Calu3 (cell line): ENCODE results near the gene RRP12. TPM values are rescaled to one million over a fixed set of nuclear protein-coding genes. Genes with fewer than 3 reads are reported as not detected.

Experiments used
- BruUV-seq: library from RNA; stranded (reverse); fragments of 400-500 nt; replicated peaks from 2 replicates; lab custom pipeline; 2021; lab: Mats Ljungman, UMichigan
- CTCF ChIA-PET: fragments of 300-600 bp; sonication (Branson Sonifier 250); formaldehyde crosslinking; loops from one replicate; lab custom pipeline; 2022; ENCODE audit warnings: antibody characterized with exemption; lab: Charles Lee
- DNase-seq: peaks from one replicate; pipeline ENCODE4 v3.0.0; 2022
- H3K27ac Mint-ChIP-seq: one replicate; pipeline ENCODE4 v1.8.0; 2022; ENCODE audit warnings: mixed read lengths; ENCODE audit not compliant: unreplicated experiment
- H3K27me3 Mint-ChIP-seq: one replicate; pipeline ENCODE4 v1.8.0; 2022; ENCODE audit warnings: mixed read lengths; ENCODE audit not compliant: unreplicated experiment
- H3K36me3 Mint-ChIP-seq: one replicate; pipeline ENCODE4 v1.8.0; 2022; ENCODE audit warnings: mild to moderate bottlenecking, moderate library complexity, mixed read lengths; ENCODE audit not compliant: insufficient read depth, unreplicated experiment
- H3K4me1 Mint-ChIP-seq: one replicate; pipeline ENCODE4 v1.8.0; 2022; ENCODE audit warnings: mild to moderate bottlenecking, low read depth, mixed read lengths; ENCODE audit not compliant: unreplicated experiment
- H3K4me3 Mint-ChIP-seq: one replicate; pipeline ENCODE4 v1.8.0; 2022; ENCODE audit warnings: mild to moderate bottlenecking, low read depth, moderate library complexity, mixed read lengths; ENCODE audit not compliant: unreplicated experiment
- H3K9me3 Mint-ChIP-seq: one replicate; pipeline ENCODE4 v1.8.0; 2022; ENCODE audit warnings: low read depth, mixed read lengths; ENCODE audit not compliant: unreplicated experiment
- intact Hi-C: fragments of 100-400 bp; cut with micrococcal nuclease; formaldehyde crosslinking; loops from one replicate; pipeline ENCODE4 v1.10.0; 2022; ENCODE audit not compliant: unreplicated experiment
- total RNA-seq: library from RNA; stranded (reverse); gene quantifications from 2 replicates; pipeline ENCODE4 v1.2.3, GENCODE V29; 2022
- TF ChIP-seq, protein P1 (sequence below): fragments of 200-600 bp; IDR thresholded peaks from one replicate; pipeline ENCODE4 v1.8.0; 2022; ENCODE audit warnings: antibody characterized with exemption; ENCODE audit not compliant: unreplicated experiment

RRP12 gene
- total RNA-seq, 1 experiment from 2014 or later, result 52.6 TPM

DNA sequence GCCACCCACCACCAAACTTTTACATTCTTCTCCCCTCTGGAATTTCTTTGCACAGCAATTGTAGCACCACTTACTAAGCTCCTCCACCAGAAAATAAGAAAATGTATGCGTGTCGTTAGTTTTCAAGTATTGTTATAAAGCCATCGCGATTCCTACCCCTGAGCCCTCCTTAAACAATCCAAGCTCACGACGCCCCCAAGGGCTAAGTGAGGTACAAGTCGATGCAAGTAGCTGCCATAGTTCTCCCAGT lies 67.9 kb downstream of the RRP12 start:
- CTCF ChIA-PET, result interaction anchor here (1.5 to 2.3 kb wide), 2 partner anchors 42 to 55 kb away, joined by 8 read pairs; partner anchors contain the start of gene ARHGAP19
- TF ChIP-seq, protein P1, sequence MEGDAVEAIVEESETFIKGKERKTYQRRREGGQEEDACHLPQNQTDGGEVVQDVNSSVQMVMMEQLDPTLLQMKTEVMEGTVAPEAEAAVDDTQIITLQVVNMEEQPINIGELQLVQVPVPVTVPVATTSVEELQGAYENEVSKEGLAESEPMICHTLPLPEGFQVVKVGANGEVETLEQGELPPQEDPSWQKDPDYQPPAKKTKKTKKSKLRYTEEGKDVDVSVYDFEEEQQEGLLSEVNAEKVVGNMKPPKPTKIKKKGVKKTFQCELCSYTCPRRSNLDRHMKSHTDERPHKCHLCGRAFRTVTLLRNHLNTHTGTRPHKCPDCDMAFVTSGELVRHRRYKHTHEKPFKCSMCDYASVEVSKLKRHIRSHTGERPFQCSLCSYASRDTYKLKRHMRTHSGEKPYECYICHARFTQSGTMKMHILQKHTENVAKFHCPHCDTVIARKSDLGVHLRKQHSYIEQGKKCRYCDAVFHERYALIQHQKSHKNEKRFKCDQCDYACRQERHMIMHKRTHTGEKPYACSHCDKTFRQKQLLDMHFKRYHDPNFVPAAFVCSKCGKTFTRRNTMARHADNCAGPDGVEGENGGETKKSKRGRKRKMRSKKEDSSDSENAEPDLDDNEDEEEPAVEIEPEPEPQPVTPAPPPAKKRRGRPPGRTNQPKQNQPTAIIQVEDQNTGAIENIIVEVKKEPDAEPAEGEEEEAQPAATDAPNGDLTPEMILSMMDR, result no peak
- DNase-seq, result peak; percentile 22
- intact Hi-C loops, result loop anchor here (2.0 kb wide), 1 partner anchor 54 kb away; no protein-coding TSS in a partner anchor
- H3K27me3 Mint-ChIP-seq, result no peaks in the 10 kb centered on the region
- H3K4me1 Mint-ChIP-seq, result peaks cover 34% of the 10 kb centered on the region
- BruUV-seq, result no TSS peak
- H3K9me3 Mint-ChIP-seq, result no peaks in the 10 kb centered on the region
- peak overlapping the region; percentile 82 for H3K4me3 Mint-ChIP-seq
- peaks cover 23% of the 10 kb centered on the region for H3K36me3 Mint-ChIP-seq
- peak overlapping the region; percentile 58 for H3K27ac Mint-ChIP-seq

DNA sequence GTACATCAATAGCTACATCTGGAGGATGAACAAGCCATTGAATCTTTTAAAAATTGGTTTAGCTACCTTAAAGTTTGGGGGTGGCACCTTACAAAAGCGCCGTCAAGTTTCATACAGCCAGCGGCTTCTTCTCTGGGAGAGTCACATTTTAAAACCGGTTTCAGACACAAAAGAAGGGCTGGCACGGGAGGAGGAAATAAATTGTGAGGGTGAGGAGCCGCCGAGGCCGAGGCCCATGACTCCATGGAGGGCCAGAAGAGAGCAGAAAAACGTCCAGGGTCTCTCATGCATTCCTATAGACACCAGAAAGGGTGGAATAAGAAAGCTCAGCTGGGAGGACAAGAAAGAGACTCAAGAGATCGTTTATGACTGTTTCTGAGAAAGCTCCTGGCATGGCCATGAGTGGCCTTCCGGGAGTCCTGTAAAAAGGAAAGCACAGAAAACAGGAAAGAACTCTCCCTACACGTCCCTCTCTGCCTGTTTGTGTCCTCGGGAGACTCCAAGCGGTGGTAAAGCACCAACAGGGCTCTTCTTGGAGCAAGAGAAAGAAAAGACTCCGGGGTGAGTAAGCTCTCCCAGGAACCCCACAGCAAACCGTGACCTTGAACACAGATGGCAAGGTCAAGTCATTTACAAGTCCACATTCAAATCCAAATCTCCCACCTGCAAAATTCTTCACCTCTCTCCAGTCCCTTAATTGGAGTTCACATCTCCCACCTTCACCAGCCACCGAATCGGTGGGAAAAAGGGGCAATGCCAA lies 68.4 kb downstream of the RRP12 start:
- DNase-seq, result peak; percentile 38
- Mint-ChIP-seq H3K4me3 (peak overlapping the region; percentile 82), H3K36me3 (peaks cover 28% of the 10 kb centered on the region), H3K27me3 (no peaks in the 10 kb centered on the region), H3K4me1 (peaks cover 39% of the 10 kb centered on the region), H3K27ac (peak overlapping the region; percentile 58), H3K9me3 (no peaks in the 10 kb centered on the region)
- CTCF ChIA-PET, result interaction anchor here (0.6 to 2.3 kb wide), 3 partner anchors 36 to 54 kb away, joined by 5 to 8 read pairs (median 8); partner anchors contain the start of gene ARHGAP19
- intact Hi-C loops, result loop anchor here (2.0 kb wide), 1 partner anchor 54 kb away; no protein-coding TSS in a partner anchor
- BruUV-seq, result TSS peak; percentile 85
- TF ChIP-seq, protein P1, result no peak

DNA sequence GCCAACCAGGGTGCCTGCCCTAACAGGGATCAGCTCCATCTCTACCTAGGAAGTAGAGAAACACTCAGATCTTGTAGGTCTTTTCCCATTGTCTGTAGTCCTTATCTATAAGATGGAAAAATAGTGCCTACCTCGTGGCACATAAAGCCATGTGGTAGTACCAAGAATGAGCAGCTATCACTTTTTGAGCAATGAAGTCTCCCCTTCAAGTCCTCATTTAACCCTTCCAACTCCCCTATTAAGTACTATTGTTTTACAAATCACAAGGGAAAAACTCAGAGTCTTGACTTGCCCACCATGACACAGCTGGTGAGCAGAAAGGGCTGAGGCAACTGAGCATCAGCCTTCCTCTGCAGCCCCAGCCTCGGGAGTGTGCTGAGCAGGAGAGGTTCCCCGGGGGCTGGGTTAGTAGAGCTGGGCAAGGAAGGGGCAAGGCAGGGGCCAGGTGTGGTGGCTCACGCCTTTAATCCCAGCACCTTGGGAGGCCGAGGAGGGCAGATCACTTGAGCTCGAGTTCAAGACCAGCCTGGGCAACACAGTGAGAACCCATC lies 69.9 kb downstream of the RRP12 start:
- Mint-ChIP-seq H3K27me3 (no peaks in the 10 kb centered on the region), H3K36me3 (peaks cover 30% of the 10 kb centered on the region), H3K4me3 (no peak overlapping the region), H3K27ac (no peak overlapping the region), H3K4me1 (peaks cover 44% of the 10 kb centered on the region), H3K9me3 (no peaks in the 10 kb centered on the region)
- BruUV-seq, result no TSS peak
- intact Hi-C loops, result no loop called here
- TF ChIP-seq, protein P1, result no peak
- CTCF ChIA-PET, result interaction anchor here (0.6 to 0.9 kb wide), 2 partner anchors 25 to 53 kb away, joined by 3 read pairs; no protein-coding TSS in a partner anchor
- DNase-seq, result no peak

DNA sequence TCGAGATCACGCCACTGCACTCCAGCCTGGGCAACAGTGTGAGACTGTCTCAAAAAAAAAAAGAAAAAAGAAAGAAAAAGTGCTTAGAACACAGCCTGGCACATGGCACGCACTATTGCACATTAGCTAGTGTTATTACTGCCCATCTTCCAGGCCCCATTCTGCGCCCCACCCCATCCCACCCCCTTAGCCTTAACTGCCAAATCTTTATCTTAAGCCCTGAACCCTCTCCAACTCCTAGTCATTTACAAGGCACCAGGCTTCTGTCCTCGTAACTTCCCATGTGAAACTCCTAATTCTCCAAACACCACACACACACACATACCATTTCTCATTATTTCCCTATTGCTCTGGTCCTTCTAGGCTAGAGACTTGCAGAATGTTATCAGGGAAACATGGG lies 71.4 kb downstream of the RRP12 start:
- TF ChIP-seq, protein P1, result no peak

More for the DNA sequence above, 71.4 kb downstream of the RRP12 start:
- DNase-seq, result no peak
- no TSS peak for BruUV-seq
- CTCF ChIA-PET, result interaction anchor here (1.4 kb wide), 1 partner anchor 51 kb away, joined by 3 read pairs; no protein-coding TSS in a partner anchor
- peaks cover 50% of the 10 kb centered on the region for H3K4me1 Mint-ChIP-seq
- H3K9me3 Mint-ChIP-seq, result no peaks in the 10 kb centered on the region
- H3K27ac Mint-ChIP-seq, result no peak overlapping the region
- no peak overlapping the region for H3K4me3 Mint-ChIP-seq
- H3K27me3 Mint-ChIP-seq, result no peaks in the 10 kb centered on the region
- peaks cover 28% of the 10 kb centered on the region for H3K36me3 Mint-ChIP-seq
- intact Hi-C loops, result no loop called here
